OCI-LY1 (cell line): ENCODE data around the gene PDZD2.

Experiments used
- EZH2 ChIP-seq: fragments of 200-600 bp; sonication (generic), shearing (Covaris generic); IDR thresholded peaks from 2 replicates; pipeline ENCODE4 v1.8.0; 2017; ENCODE audit warnings: borderline replicate concordance, mixed run types, mild to moderate bottlenecking, antibody characterized with exemption, low read length, moderate library complexity, mixed read lengths
- TF ChIP-seq, protein P1 (sequence below): fragments of 200-600 bp; sonication (generic), shearing (Covaris generic); IDR thresholded peaks from 2 replicates; pipeline ENCODE4 v1.5.1; 2017; ENCODE audit warnings: mild to moderate bottlenecking, antibody characterized with exemption, low read length, moderate library complexity, mixed read lengths

DNA sequence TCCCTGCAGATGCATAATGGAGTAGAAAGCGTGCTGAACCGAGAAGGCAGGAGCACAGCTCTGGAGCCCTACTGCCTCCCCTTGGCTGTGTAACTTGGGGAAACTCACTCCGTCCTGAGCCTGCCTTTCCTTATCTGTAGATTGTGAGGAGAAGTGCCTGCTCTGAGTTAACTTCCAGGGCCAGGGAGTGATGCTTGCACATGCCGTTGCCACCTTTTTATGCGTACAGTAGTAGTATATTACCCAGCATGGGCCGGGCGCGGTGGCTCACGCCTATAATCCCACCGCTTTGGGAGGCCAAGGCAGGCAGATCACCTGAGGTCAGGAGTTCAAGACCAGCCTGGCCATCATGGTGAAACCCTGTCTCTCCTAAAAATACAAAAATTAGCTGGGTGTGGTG lies 87.1 kb downstream of the PDZD2 start:
- TF ChIP-seq, protein P1, sequence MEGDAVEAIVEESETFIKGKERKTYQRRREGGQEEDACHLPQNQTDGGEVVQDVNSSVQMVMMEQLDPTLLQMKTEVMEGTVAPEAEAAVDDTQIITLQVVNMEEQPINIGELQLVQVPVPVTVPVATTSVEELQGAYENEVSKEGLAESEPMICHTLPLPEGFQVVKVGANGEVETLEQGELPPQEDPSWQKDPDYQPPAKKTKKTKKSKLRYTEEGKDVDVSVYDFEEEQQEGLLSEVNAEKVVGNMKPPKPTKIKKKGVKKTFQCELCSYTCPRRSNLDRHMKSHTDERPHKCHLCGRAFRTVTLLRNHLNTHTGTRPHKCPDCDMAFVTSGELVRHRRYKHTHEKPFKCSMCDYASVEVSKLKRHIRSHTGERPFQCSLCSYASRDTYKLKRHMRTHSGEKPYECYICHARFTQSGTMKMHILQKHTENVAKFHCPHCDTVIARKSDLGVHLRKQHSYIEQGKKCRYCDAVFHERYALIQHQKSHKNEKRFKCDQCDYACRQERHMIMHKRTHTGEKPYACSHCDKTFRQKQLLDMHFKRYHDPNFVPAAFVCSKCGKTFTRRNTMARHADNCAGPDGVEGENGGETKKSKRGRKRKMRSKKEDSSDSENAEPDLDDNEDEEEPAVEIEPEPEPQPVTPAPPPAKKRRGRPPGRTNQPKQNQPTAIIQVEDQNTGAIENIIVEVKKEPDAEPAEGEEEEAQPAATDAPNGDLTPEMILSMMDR, result no peak
- no peak for TF ChIP-seq EZH2
